GM19438 (cell line): Measurements from ENCODE around the gene PRR13.
"Not testable (repeated sequence)": the region's sequence is repeated elsewhere in the genome, so short reads cannot be mapped to it uniquely, and the experiment has no call there.

Experiments
- ATAC-seq: cut with Tn5 transposase; IDR thresholded peaks from one replicate; pipeline ENCODE4 v1.9.1; 2021; ENCODE audit warnings: low read depth; ENCODE audit not compliant: unreplicated experiment

PRR13 gene

DNA sequence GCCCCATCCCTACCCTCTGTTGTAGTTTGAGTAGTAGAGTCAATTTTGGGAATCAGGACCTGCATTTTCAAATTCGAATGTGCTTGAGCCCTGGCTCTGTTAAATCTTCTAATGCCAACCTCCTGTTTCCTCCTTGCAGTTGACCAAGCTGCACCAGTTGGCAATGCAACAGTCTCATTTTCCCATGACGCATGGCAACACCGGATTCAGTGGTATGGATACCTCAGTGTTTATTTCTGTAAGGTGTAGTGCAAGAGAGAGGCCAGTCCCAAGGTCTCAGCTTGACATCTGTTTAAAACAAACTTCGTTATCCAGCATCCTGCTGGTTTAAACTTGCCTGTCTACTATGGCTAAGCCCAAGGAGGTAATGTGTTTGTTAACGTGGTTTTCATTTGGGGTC is 25.5 kb downstream of the PRR13 start:
- no peak for ATAC-seq

DNA sequence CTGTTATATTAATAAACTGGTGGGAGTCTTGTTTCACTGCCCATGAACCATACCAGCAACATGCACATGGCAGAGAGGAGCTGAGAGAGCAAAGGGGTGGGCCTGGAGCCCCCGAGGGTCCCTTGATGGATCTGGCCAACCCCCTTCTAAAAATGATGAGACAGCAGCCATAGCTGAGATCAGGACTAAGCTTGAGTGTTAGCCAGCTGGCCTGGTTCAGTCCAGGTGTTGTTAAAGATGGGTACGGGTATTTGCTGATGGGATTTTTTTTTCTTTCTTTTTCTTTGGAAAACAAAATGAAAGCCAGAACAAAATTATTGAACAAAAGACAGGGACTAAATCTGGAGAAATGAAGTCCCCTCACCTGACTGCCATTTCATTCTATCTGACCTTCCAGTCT is 26.3 kb downstream of the PRR13 start:
- no peak for ATAC-seq

DNA sequence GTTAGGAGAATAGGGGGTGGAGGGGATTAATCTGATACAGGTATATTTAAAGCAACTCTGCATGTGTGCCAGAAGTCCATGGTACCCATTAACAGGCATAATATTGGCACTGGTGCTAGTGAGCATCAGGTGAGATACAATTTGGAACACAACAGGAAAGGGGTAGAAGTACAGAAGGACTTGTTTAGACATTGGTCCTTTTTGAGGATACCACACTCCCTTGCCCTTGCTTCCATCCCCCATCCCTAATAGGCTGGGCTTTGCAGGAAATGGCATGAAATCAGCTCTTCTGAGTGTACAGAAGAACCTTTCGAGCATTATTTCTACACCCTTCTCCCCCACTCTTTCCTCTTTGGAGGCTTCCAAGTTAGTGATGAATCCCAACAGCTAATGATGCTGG is 26.7 kb downstream of the PRR13 start:
- ATAC-seq, result no peak

DNA sequence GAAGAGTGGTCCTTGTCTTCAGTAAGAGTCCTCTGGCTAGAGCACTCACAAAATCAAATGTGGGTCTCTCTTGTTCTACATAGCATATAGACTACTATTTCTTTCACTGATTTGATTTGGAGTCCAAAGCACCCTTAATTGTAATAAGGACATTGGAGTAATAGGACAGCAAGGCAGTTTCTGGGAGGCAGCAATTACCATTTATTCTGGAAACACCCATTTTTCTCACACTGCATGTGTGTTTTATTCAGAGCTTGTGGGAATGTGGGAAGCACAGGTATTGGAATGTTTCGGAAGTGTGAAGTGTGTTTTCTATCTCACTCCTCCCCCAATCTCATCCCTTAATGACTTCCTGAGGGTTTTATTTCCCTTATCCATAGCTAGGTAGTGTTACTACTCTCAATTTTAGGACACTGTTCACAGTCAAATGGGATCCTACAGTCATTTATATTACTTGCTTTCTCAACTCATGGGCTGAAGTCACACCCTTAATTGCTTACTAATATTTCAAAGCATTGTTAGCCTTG is 30.6 kb downstream of the PRR13 start:
- ATAC-seq, result no peak

DNA sequence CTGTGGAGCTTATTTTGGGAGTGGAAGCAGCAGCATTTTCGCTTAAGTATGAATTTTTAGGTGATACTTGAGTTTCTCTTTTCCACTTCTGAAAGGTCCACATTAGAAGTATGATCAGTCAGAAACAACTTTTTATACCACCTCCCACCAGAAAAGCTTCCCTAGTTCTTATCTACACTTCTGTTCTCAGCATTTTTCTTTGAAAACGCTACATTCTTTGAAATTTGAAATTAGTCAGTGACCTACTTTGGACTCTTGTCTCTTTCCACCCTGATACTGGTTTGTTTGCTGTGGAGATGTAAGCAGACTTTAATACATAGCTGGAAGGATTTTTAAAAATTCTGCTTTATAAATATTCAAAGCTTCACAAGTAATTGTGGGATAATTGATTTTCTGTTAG is 32.5 kb downstream of the PRR13 start:
- no peak for ATAC-seq

DNA sequence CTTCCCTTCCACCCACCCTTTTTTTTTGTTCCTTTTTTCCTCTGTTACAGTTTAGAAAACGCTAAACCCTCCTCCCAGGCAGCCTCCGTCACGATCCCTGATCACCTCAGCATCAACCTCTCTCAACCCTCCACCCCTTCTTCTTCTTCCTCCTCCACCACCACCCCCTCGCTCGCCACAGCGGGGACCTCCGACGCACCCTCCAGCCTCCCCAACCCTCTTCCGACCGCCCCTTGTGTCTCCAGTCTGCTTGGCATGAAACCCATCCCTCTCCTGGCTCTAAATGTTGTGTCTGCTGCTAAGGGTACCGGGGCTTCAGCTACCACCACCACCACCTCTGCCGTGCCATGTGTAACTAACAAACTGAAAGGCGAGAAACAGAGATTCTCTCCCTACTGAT is 33.3 kb downstream of the PRR13 start:
- ATAC-seq, result no peak

DNA sequence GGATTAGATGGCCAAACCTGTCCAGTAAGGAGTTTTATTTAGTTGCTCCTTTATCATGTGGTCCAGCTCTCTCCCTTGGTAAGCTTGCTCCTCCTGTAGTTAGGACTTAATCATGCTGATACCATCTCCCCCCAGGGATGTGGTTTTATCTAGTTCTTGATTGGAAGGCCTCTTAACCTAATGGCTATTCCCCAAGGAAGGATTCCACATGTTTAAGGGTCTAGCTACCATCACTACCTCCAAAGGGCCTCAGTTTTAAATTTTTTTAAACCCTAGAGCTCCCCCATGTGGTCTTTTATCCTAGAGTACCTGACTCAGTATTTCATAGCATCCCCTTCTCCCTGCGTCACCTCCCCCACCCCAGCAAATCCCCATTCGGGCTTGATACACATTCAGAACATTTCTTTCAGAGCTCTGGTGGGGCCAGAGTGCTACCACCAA is 35.3 kb downstream of the PRR13 start:
- no peak for ATAC-seq

DNA sequence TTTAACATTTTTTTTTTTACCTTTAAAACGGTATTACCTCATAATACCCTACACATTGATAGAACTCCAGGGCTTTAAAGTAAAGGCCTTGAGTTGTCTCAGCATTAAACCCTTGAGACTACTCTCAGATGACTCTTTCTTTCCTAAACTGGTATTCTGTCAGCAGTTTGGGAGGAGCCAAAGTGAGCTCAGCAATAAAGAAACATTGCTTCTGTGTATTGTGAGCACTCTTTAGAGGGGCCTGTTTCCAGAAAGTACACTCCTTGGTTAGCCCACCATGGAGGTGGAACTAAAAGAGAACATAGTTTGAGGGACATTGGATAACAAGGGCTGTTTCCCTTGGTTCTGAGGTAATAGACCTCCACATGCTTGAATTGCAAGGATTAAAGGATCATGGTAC is 37.3 kb downstream of the PRR13 start:
- ATAC-seq, result no peak

DNA sequence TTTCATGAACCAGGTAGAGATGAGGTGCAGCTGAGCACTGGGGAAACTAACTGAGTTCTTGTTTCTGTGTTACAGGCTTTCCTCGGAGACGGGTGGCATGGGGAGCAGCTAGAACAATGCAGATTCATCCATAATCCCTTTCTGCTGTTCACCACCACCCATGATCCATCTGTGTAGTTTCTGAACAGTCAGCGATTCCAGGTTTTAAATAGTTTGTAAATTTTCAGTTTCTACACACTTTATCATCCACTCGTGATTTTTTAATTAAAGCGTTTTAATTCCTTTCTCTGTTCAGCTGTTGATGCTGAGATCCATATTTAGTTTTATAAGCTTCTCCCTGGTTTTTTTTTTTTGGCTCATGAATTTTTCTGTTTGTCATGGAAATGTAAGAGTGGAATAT is 37.8 kb downstream of the PRR13 start:
- no peak for ATAC-seq

DNA sequence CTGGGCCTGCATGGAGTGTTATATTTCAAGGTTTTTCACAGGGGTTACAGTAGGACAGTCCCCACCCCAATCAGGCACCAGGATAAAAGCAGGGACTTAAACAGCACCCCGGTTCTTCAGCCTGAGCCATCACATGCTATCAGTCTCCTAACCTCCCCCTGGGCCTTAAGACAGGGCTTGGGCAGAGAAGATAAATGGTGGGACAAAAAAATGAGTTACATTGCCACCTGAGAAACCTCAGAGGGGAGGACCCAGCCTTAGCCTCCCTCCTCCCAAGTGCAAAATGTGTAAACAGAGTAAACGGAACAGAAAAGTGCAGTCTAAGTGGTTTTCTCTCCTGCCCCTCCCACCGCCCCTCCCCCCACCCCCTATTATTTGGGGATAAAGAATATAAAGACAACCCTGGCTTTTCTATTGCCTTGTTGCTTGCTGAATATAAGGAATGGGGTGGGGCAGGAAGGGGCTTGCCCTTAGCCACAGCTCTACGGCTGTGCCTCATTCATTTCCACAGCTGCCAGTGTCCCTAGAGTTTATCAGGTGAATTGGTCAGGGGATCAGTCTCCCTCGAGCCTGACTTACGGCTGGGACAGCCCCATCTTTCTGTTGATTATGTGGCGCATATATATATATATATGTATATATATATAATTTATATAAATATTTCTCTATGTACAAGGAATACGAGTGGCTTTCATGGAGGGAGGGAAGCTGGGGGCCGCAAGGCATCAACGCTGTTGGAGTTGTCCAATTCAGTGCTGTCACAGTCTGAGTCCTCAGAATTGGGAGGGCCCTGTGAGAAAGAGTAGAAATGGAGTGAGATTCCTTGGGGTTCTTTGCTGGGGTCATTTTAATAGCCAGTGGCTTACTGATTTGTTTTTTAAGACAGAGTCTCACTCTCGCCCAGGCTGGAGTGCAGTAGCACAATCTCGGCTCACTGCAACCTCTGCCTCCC is 39.2 kb downstream of the PRR13 start:
- no peak for ATAC-seq

DNA sequence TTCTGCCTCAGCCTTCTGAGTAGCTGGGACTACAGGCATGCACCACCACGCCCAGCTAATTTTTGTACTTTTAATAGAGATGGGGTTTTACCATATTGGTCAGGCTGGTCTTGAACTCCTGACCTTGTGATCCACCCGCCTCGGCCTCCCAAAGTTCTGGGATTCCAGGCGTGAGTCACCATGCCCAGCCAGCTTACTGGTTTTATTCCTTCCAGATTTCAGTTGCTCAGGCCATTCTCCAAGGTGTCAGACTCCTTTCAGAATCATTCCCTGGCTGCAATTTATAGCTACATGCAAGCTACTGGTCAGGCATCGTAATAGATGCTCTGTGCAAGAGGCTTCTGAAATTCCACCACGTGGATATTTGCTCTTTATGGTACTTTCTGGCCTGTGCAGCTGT is 39.9 kb downstream of the PRR13 start:
- not testable (repeated sequence) for ATAC-seq

DNA sequence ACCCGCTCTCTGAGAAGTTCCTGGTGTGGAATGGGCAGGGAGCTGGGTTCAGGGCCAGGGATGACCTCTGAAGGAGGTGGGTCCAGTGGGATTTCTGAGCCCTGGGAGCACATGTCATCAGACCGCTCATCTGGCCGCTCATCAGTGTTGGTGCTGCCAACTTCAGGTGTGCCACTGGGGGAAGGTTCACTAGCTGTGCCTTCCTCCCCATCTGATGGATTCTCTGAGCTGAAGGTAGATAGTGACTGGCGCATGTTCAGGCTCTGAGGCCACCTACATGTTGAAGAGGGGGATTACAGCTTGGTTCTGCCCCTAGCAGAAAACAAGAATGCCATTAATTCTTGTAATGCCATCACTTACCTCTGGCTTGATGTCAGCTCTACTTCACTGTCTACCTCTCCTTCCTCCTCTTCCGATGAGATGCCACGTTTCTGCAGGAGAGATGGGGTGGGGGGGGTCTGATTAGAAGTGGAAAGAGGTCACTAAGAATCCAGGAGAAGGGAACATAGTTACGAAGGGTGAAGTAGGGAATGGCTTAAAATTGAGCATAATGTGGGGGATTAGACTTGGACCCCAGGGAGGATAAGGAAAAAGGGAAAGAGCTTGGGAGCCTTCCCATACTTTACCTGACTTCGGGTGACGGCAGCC is 40.5 kb downstream of the PRR13 start:
- ATAC-seq, result no peak

DNA sequence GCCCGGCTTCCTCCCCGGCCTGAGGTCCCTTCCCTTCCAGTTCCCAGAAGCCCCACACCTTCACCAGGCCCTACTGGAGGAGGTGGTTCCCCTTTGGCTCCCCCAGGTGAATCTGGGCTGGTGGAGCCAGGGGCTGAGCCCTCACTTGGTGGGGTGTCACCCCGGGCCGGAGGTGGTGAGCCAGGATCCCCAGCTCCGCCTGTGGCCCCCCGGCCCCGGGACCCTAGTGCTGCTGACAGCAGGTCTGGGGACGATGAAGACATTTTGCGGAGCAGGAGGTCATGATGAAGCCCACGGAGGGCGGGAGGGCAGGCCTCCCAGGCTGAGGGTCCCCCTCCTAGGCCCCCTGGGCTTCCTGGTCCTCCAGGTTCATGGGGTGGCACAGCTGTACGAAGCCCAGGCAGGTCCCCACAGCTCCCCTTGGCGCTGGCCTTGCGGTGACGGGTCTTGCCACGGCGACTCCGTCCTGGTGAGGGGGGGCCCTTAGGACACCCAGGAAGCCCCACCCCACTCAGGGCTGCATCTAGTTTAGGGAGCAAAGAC is 41.2 kb downstream of the PRR13 start:
- ATAC-seq, result no peak

DNA sequence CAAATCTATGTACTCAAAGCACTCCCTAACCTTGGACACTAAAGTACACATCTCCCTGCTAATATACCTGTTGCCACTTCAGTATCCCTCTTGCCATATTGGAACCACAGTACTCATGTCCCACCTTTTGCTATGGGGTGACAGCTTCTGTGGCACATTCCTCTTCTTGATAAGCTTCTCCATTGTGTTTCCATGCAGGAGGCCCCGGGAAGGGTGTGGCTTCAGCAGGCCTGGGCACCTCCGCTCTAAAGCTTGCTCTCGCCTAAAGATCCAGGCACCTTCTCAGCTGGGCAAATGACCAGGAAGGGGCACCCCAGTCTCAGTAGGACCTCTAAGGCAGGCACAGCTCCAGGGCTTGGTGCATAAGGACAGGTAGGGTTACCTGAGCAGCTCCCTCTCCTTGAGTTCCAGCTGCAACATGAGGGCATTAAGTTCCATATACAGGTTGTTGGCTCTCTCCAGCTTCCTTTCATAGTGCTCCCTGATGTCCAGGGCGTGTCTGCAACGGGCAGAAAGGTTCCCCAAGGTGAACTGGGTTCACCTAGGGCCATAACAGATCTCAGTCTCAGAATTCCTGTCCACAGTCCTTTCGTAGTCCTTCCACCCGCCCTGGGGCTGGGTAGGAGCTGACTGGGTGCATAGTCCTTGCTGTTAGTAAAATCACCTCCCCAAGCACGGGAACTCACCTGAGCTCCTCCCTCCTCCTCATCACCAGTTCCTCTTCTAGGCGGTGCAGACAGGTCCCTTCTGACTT is 41.9 kb downstream of the PRR13 start:
- no peak for ATAC-seq

DNA sequence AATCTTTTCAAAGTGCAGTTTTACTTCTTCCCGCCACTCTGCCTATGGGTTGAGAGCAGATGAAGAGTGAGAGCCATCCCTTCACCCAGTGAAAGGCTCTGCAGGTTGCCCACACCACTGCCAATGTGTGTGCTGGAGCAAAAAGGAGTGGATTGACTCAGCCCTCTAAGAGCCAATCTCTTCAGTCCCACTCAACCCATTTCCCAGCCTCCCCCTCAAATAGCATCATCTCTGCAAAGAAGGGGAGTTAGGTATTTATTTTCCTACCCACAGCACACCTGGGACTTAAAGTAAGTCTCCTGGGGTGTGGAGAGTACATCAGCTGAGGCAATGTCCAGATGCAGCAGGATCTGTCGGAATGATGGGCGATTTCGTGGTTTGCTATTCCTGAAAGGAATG is 42.4 kb downstream of the PRR13 start:
- no peak for ATAC-seq

DNA sequence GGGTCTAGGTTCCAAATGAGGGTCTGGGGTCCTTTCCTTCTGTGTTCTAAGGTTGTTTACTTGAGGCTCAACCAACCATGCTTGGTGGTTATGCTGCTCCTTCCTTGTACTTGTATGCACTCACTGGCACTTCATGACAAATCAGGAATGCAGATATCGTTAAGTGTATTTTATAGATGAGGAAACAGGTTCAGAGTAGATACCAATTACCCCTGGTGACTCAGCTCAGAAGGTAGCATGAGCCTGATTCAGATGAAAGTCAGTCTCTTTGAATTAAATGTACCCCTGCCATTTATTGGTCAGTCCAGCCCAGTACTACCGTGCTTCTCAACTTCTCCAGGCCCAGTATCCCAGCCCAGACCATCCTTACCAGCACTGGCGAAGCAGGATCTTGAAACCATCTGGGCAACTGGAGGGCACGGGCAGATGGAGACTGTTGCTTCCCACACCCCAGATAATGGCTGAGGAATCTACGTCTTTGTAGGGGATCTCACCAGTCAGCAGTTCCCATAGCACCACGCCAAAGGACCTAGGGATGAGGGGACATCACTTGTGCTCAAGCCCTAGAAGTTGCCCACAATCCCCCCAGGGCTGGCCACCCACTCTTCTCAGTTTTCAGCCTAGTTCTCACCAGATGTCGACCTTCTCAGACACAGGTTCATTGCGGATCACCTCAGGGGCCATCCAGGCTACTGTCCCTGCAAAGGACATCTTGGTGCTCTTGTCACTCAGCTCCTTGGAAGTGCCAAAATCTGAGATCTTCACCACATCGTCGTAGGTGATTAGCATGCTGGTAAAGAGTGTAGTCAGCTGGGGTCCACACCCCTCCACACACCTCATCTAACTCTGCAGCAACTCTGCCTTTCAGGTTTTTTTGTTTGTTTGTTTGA is 43.4 kb downstream of the PRR13 start:
- ATAC-seq, result no peak

DNA sequence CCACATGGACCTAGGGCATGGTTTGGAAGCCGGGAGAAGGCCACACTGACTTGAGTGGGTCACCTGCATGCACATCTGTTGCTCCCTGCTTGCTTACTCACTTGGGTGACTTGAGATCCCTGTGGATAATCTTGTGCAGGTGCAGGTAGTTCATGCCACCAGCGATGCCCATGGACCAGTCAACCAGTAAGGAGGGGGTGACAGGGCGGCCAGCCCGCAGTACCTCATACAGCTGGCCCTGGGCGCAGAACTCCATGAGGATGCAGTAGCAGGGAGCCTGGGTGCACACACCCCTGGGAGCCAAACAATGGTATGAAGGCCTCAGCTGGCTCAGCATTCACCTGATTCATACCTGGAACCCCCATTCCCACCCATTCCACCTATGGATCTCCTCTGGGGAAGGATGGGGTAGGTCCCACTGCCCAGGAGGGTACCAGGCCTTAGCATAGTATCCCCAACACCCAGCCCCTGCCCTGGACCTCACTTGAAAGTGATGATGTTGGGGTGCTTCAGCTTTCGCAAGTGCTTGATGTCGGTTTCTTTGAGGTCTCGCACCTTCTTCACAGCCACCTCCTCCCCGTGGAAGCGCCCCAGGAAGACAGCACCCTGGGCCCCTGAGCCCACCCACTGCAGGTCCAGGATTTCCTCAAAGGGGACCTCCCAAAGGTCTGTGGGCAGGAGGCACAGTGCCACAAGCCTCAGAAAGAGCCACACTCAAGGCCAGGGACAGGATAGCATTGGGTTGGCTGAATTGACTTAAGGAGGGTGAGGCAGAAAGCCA is 44.6 kb downstream of the PRR13 start:
- ATAC-seq, result no peak

DNA sequence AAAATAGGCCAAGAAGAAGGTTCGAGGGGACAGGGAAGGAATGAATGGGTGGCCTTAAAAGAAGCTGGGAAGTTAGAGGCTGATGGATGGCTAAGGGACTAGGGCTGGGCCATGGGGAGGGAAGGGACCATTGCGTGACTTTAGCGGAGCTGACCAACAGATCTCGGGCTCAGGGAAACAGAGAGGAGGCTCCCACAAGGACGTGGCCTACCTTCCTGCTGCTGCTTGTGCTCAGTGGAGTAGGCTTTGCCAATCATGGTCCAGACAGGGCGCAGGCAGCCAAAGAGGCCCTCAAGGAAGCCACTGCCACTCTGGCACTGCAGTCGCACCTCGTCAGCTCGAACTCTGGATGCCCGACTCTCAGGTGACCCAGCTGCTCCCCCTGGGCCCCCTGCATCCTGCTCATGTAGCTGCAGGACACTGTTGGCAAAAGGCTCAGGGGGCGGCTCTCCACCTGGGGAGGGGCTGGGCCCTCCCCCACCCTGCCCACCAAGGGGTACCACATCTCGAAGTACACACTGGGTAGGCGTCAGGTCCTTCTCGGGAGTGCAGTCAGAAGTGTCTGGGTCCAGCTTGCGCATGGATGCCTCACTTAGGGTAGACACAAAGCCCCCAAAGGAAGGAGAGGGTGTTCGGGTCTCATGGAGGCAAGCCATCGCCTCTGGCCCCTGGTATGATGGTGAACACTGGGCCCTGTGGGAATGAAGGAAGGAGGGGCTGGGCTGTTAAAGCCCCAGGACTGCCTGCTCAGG is 45.4 kb downstream of the PRR13 start:
- no peak for ATAC-seq
